GM12878 (cell line): Measurements from ENCODE around the gene AMPH. TPM values are rescaled to one million over a fixed set of nuclear protein-coding genes. Genes with fewer than 3 reads are reported as not detected.

Experiments
- ATAC-seq: fragments of 200-7000 bp; cut with Tn5 transposase; 3 replicates; pipeline ENCODE4 v1.9.1; 2020; ENCODE audit warnings: mild to moderate bottlenecking, moderate library complexity
- BruUV-seq: library from RNA; stranded (reverse); fragments of 400-500 nt; replicated peaks from 2 replicates; lab custom pipeline; 2021; lab: Mats Ljungman, UMichigan
- CTCF ChIA-PET: fragments of 300-600 bp; sonication (Branson Sonifier 250); formaldehyde crosslinking; extraction: SDS; loops from one replicate; lab custom pipeline; 2021; ENCODE audit warnings: inconsistent platforms; lab: Yijun Ruan, JAX
- POLR2A ChIA-PET: fragments of 350-600 bp; formaldehyde crosslinking; extraction: SDS; loops from one replicate; lab custom pipeline; 2021; ENCODE audit warnings: inconsistent platforms; lab: Charles Lee
- RAD21 ChIA-PET: fragments of 300-600 bp; sonication (Branson Sonifier 250); formaldehyde crosslinking; loops from one replicate; lab custom pipeline; 2023; ENCODE audit warnings: antibody characterized with exemption; ENCODE audit not compliant: unreplicated experiment; lab: Charles Lee
- SMC1A ChIA-PET: fragments of 300-600 bp; sonication (Branson Sonifier 250); formaldehyde crosslinking; loops from one replicate; lab custom pipeline; 2023; ENCODE audit not compliant: unreplicated experiment, uncharacterized antibody; lab: Charles Lee
- DNase-seq: peaks from one replicate; pipeline ENCODE4 v3.0.0-alpha.2; 2011; ENCODE audit warnings: low read depth, low spot score
- FAIRE-seq: peaks from 3 replicates; lab custom pipeline; 2011; peaks lifted over from hg19 to GRCh38; lab: Jason Lieb, UNC
- H2AFZ ChIP-seq: 2 replicates; pipeline ENCODE4 v1.6.0; 2011; ENCODE audit warnings: low read depth, low read length, control low read depth; ENCODE audit not compliant: control insufficient read depth
- H3K27ac ChIP-seq: 2 replicates; pipeline ENCODE4 v1.5.1; 2011; ENCODE audit warnings: control low read depth; ENCODE audit not compliant: control insufficient read depth, insufficient read depth
- H3K27me3 ChIP-seq, 2 experiments: replicated peaks in 1 of 2; 2 replicates each; pipeline versions ENCODE4 v1.6.0 to v1.6.1; 2011; ENCODE audit warnings: low read length in 1 of 2; ENCODE audit not compliant: control insufficient read depth in 2 of 2, insufficient read depth in 2 of 2
- H3K36me3 ChIP-seq, 2 experiments: 2 replicates each; pipeline ENCODE4 v1.5.1; 2011; ENCODE audit warnings: low read length in 1 of 2; ENCODE audit not compliant: control insufficient read depth in 2 of 2, insufficient read depth in 2 of 2
- H3K4me1 ChIP-seq: 2 replicates; pipeline ENCODE4 v1.6.1; 2011; ENCODE audit warnings: mild to moderate bottlenecking, low read length, moderate library complexity, mixed read lengths; ENCODE audit not compliant: control insufficient read depth, insufficient read depth
- H3K4me2 ChIP-seq: 2 replicates; pipeline ENCODE4 v1.6.0; 2011; ENCODE audit warnings: control low read depth; ENCODE audit not compliant: control insufficient read depth, insufficient read depth
- H3K4me3 ChIP-seq: fragments of 200-600 bp; sonication (generic); 2 replicates; pipeline ENCODE4 v1.5.1; 2016
- H3K79me2 ChIP-seq: 2 replicates; pipeline ENCODE4 v1.6.0; 2011; ENCODE audit warnings: low read length; ENCODE audit not compliant: control insufficient read depth, insufficient read depth
- H3K9ac ChIP-seq: 2 replicates; pipeline ENCODE4 v1.8.0; 2011; ENCODE audit warnings: low read length, control low read depth, mixed read lengths; ENCODE audit not compliant: control insufficient read depth, insufficient read depth
- H3K9me3 ChIP-seq: replicated peaks from 3 replicates; pipeline ENCODE4 v1.5.1; 2011; ENCODE audit warnings: mild to moderate bottlenecking, low read length; ENCODE audit not compliant: control insufficient read depth, insufficient read depth
- H4K20me1 ChIP-seq: 2 replicates; pipeline ENCODE4 v1.6.0; 2011; ENCODE audit not compliant: control insufficient read depth, insufficient read depth
- BCL3 ChIP-seq: IDR thresholded peaks from 2 replicates; pipeline ENCODE4 v1.6.1; 2011; ENCODE audit warnings: borderline replicate concordance, low read depth, mild to moderate bottlenecking, moderate library complexity, low read length; ENCODE audit not compliant: insufficient read depth, poor library complexity, severe bottlenecking
- BMI1 ChIP-seq: fragments of 450-650 bp; IDR thresholded peaks from 2 replicates; pipeline ENCODE4 v1.6.1; 2016; ENCODE audit warnings: mild to moderate bottlenecking, moderate library complexity, borderline replicate concordance
- CHD4 ChIP-seq: fragments of 200-600 bp; sonication (generic); IDR thresholded peaks from 2 replicates; pipeline ENCODE4 v1.6.1; 2016; ENCODE audit warnings: mild to moderate bottlenecking
- HDAC6 ChIP-seq: fragments of 200-600 bp; sonication (generic); IDR thresholded peaks from one replicate; pipeline ENCODE4 v1.8.0; 2017; ENCODE audit warnings: antibody characterized with exemption; ENCODE audit not compliant: unreplicated experiment
- JUNB ChIP-seq: IDR thresholded peaks from 2 replicates; pipeline ENCODE4 v1.6.1; 2016; ENCODE audit warnings: antibody characterized with exemption, mild to moderate bottlenecking
- MEF2A ChIP-seq: IDR thresholded peaks from 2 replicates; pipeline ENCODE4 v1.6.1; 2011; ENCODE audit warnings: low read depth, mild to moderate bottlenecking, low read length, moderate library complexity; ENCODE audit not compliant: insufficient read depth
- POLR2AphosphoS2 ChIP-seq: IDR thresholded peaks from 2 replicates; pipeline ENCODE4 v1.6.1; 2011; ENCODE audit warnings: low read depth, mild to moderate bottlenecking, low read length, improper control_type of control experiment, moderate library complexity
- RELA ChIP-seq: fragments of 450-650 bp; IDR thresholded peaks from 2 replicates; pipeline ENCODE4 v1.8.0; 2014; ENCODE audit warnings: borderline replicate concordance; ENCODE audit not compliant: partially characterized antibody
- REST ChIP-seq: IDR thresholded peaks from 2 replicates; pipeline ENCODE4 v1.6.1; 2012; ENCODE audit warnings: mild to moderate bottlenecking, low read depth, low read length
- STAT1 ChIP-seq: fragments of 450-650 bp; conservative IDR thresholded peaks from 2 replicates; pipeline ENCODE4 v1.6.1; 2014; ENCODE audit warnings: antibody characterized with exemption, mild to moderate bottlenecking
- TARDBP ChIP-seq: IDR thresholded peaks from 2 replicates; pipeline ENCODE4 v1.6.1; 2016; ENCODE audit warnings: borderline replicate concordance
- ZBED1 ChIP-seq: IDR thresholded peaks from 2 replicates; pipeline ENCODE4 v1.6.1; 2016; ENCODE audit warnings: borderline replicate concordance
- ZBTB33 ChIP-seq: fragments of 450-650 bp; IDR thresholded peaks from 2 replicates; pipeline ENCODE4 v1.6.1; 2017; ENCODE audit warnings: mild to moderate bottlenecking
- ZZZ3 ChIP-seq: IDR thresholded peaks from 2 replicates; pipeline ENCODE4 v1.6.1; 2011; ENCODE audit warnings: low read depth; ENCODE audit not compliant: control insufficient read depth, insufficient read length
- WGBS: methylation state at CpG from one replicate; pipeline ENCODE4 v1.1.6; 2016; ENCODE audit warnings: low lambda C conversion rate; ENCODE audit not compliant: insufficient replicate concordance, insufficient coverage; ENCODE audit errors: missing lambda C conversion rate; 5-methylcytosine and 5-hydroxymethylcytosine counted together
- in situ Hi-C: fragments of 300-500 bp; cut with MboI; formaldehyde crosslinking; loops from 9 replicates; pipeline ENCODE4 v1.14.3; 2018; ENCODE audit warnings: mixed read lengths
- intact Hi-C: fragments of 100-400 bp; cut with micrococcal nuclease; formaldehyde crosslinking; loops from one replicate; pipeline ENCODE4 v1.14.2; 2022; ENCODE audit not compliant: unreplicated experiment
- polyA plus RNA-seq, 11 experiments: library from polyadenylated mRNA; depleted of rRNA in 4 of 11; unstranded in 6 of 11; stranded (reverse) in 5 of 11; fragments of >200 nt; fragmentation: Nextera tagmentation in 4 of 11; fragmentation: Illumina TruSeq in 1 of 11; extraction: Ambion mirVana in 4 of 11; extraction: Trizol in 1 of 11; gene quantifications; 1 replicate in 1 of 11; 2 replicates in 10 of 11; pipeline versions ENCODE4 v1.2.1 to v1.2.3, GENCODE V29; 2011 to 2016; ENCODE audit warnings: inconsistent platforms in 2 of 11, missing spikeins in 2 of 11, low read depth in 1 of 11
- total RNA-seq, 4 experiments: library from RNA; depleted of rRNA in 3 of 4; stranded (reverse); fragments of >200 nt in 3 of 4; fragmentation: Illumina TruSeq in 1 of 4; extraction: Trizol in 1 of 4; gene quantifications; 2 replicates each; pipeline versions ENCODE4 v1.2.1 to v1.2.3, GENCODE V29; 2013 to 2021
- TF ChIP-seq, protein P1 (sequence below): fragments of 450-650 bp; formaldehyde crosslinking; IDR thresholded peaks from 2 replicates; pipeline ENCODE4 v1.4.0; 2020; ENCODE audit warnings: mild to moderate bottlenecking, moderate library complexity

Gene AMPH
- total and polyA plus RNA-seq, 10 of the 15 experiments (the other 5 are each of a cell fraction or from before 2014, with no cell fraction given): 0.03 to 0.24 (median 0.08) TPM; not detected in 2

DNA sequence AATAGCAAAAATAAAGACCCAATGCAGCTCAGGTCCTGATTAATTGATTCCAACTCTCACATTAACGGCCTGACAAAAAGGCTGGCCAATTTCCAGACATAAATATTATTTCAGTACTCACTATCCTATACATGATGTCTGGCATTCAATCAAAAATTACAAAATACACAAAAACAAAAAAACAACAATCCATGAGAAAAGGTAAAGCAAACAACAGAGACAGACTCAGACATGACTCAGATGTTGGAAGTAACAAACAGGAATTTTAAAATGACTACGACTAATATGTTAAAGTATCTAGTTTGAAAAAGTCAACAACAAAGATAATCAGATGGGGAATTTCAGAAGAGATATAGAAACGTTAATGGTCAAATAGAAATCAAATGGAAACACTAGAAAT, 152.8 kb downstream of the AMPH start:
- no peak for DNase-seq
- no peak overlapping the region for H3K4me2 ChIP-seq
- 30% methylated on average over 3 of the region's 3 CpGs for WGBS
- no TSS peak for BruUV-seq
- H3K27me3 ChIP-seq: no peaks in the 10 kb centered on the region; a peak in 2 of 4 replicates
- no peak for ATAC-seq
- H3K9ac ChIP-seq: no peak overlapping the region
- H3K36me3 ChIP-seq: no peaks in the 10 kb centered on the region
- H2AFZ ChIP-seq: no peak overlapping the region
- no peaks in the 10 kb centered on the region for H3K9me3 ChIP-seq
- CTCF ChIA-PET: no interaction called here
- POLR2A ChIA-PET: interaction anchor here (0.7 kb wide), 1 partner anchor 92 kb away, joined by 4 read pairs; no protein-coding TSS in a partner anchor
- H4K20me1 ChIP-seq: no peaks in the 10 kb centered on the region
- H3K79me2 ChIP-seq: no peaks in the 10 kb centered on the region
- no peak for FAIRE-seq
- no peak overlapping the region for H3K27ac ChIP-seq
- intact Hi-C loops: no loop called here
- RAD21 ChIA-PET: no interaction called here
- H3K4me1 ChIP-seq: no peaks in the 10 kb centered on the region
- in situ Hi-C loops: no loop called here
- no peak overlapping the region for H3K4me3 ChIP-seq
- SMC1A ChIA-PET: no interaction called here
- TF ChIP-seq REST (no peak), ZZZ3 (no peak), ZBED1 (no peak), BCL3 (no peak), CHD4 (no peak), BMI1 (no peak), RELA (no peak), ZBTB33 (no peak), HDAC6 (no peak), JUNB (no peak), MEF2A (no peak), STAT1 (no peak), TARDBP (no peak), POLR2AphosphoS2 (no peak)
- TF ChIP-seq, protein P1, sequence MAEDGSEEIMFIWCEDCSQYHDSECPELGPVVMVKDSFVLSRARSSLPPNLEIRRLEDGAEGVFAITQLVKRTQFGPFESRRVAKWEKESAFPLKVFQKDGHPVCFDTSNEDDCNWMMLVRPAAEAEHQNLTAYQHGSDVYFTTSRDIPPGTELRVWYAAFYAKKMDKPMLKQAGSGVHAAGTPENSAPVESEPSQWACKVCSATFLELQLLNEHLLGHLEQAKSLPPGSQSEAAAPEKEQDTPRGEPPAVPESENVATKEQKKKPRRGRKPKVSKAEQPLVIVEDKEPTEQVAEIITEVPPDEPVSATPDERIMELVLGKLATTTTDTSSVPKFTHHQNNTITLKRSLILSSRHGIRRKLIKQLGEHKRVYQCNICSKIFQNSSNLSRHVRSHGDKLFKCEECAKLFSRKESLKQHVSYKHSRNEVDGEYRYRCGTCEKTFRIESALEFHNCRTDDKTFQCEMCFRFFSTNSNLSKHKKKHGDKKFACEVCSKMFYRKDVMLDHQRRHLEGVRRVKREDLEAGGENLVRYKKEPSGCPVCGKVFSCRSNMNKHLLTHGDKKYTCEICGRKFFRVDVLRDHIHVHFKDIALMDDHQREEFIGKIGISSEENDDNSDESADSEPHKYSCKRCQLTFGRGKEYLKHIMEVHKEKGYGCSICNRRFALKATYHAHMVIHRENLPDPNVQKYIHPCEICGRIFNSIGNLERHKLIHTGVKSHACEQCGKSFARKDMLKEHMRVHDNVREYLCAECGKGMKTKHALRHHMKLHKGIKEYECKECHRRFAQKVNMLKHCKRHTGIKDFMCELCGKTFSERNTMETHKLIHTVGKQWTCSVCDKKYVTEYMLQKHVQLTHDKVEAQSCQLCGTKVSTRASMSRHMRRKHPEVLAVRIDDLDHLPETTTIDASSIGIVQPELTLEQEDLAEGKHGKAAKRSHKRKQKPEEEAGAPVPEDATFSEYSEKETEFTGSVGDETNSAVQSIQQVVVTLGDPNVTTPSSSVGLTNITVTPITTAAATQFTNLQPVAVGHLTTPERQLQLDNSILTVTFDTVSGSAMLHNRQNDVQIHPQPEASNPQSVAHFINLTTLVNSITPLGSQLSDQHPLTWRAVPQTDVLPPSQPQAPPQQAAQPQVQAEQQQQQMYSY (CRISPR knock-in tag): no peak
